HTR-8/SVneo (cell line): ENCODE results near the gene GRXCR2.
"Not testable (repeated sequence)": the region's sequence is repeated elsewhere in the genome, so short reads cannot be mapped to it uniquely, and the experiment has no call there.

ENCODE experiments used
- DNase-seq: peaks from one replicate; pipeline ENCODE4 v3.0.0; 2011; ENCODE audit warnings: low spot score, mixed read lengths; ENCODE audit not compliant: insufficient read length
- FAIRE-seq: peaks from 2 replicates; lab custom pipeline; 2011; peaks lifted over from hg19 to GRCh38; lab: Jason Lieb, UNC

GRXCR2 gene, protein sequence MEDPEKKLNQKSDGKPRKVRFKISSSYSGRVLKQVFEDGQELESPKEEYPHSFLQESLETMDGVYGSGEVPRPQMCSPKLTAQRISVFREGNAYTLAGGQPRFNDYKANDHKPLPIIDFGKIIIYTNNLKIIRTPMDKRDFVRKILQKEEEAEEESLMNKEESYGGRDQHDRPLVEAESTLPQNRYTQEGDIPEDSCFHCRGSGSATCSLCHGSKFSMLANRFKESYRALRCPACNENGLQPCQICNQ

DNA sequence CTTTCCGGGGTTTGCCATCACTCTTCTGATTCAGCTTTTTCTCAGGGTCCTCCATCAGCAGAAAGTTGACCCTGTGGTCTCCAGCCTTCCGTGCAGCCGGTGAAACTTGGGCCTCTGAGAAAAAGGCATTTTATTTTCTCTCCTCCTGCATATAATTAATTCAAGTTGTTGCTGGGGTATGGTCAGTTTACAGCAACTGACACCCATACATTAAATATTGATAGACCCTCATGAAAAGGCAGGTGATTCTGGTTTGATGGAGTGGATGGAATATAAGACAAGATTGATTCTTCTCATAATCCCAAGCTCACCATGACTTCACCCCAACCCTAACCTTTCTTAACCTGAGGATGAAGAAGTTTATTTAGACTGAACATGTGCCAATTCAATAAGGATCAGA lies at the start of gene GRXCR2:
TSS of gene GRXCR2 (minus strand) at position 101 of the 400 bp plus-strand sequence. CDS start at position 55, 46 bp downstream.
- no peak for FAIRE-seq

DNA sequence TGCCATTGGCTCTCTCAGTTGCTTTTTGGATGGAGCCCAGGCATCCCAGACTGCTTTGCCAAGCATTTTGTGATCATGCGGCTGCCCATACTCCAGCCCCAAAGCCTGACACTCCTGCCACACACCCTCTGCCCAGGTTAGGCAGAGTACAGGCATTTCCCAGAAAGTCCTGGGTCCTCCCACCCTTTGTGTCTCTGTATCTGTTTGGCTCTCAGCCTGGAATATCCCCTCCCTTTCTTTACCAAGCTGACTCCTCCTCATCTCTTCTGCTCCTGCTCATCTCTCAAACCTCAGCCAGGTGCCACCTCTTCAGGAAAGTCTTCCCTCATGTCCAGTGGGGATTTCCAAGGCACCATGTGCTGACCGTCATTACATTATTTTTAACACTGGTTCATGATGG lies 49.2 kb upstream of the GRXCR2 start:
- no peak for FAIRE-seq
- DNase-seq = no peak

More for the DNA sequence above, at the start of gene GRXCR2:
- no peak for DNase-seq

DNA sequence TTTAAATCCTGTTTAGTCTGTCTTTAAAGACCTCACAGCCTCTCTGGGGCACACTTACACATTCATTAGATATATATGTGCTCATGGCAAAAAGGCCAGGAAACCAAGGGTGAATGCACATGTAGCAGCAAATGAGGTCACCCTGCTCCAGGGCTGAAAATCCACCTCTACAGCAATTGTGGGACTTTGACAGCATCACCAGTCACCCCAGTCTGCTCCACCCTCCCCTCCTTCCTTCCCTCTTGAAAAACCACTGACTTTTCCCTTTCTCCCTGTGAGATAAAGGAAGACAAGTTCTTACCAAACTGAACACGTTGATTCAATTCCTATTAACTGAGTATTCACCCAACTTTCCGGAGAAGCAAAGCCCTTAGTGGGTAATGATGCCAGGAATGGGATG lies 48.4 kb upstream of the GRXCR2 start:
- DNase-seq = no peak
- no peak for FAIRE-seq

DNA sequence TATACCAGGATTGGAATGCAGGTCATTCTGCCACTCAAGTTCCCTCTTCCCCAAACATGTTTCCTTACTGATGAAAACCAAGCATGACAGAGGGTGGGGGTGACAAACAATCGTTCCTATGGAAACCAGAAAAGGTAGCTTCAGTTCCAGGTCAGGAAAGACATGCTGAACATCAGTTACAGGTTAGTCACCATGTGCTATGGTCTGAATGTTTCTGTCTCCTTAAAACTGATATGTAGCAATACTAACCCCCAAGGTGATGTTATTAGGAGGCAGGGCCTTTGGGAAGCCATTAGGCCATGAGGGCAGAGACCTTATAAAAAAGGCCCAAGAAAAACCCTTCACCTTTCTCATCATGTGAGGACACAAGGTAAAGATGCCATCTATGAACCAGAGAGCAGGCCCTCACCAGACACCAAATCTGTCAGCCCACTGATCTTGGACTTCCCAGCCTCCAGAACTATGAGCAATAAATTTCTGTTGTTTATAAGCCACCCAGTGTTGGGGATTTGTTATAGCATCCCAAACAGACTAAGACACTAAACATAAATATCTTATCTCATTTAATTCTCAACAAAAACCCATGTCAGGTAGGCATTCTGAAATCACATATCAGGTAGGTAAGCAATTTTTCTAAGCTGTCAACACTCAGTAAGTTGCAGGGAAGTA lies 47.9 kb upstream of the GRXCR2 start:
- DNase-seq = no peak
- FAIRE-seq = no peak

DNA sequence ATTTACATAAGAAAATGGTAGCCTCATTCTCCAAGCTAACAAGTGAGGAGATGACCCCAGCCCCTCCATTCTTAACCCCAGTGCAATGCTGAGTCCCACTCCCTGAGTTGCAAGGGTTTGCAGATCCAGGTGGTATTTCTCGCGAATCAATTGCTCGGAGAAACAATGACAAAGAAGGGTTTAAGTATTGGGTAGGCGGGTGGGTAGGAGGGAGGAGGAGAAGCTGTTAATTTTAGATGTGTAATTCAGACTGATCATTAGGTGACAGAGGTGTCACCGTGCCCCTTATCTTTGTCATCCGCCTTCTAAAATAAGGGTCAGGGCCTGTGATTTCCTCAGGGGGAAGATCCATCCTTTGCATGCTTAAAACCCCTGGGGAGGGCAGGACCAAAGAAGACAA lies 46.6 kb upstream of the GRXCR2 start:
- FAIRE-seq (no peak), DNase-seq (no peak)

DNA sequence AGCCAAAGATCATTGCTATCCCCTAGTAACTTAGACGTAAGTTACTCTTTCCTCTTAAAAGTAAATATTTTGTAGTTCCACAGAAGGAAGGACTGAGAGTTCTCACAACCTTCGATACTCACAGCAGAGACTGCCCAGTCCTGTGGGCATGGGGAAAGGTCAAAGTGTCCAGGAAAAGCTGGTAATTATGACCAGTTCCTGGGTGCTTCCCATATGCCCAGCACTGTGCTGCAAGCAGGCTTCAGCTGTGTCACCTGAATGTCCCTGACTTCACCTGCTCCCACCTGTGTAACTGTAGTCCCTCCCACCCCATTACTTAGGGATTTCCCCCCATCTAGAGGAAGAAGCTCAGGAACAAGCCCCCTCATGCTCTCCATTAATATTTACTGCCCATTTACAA lies 45.6 kb upstream of the GRXCR2 start:
- DNase-seq (no peak), FAIRE-seq (no peak)

DNA sequence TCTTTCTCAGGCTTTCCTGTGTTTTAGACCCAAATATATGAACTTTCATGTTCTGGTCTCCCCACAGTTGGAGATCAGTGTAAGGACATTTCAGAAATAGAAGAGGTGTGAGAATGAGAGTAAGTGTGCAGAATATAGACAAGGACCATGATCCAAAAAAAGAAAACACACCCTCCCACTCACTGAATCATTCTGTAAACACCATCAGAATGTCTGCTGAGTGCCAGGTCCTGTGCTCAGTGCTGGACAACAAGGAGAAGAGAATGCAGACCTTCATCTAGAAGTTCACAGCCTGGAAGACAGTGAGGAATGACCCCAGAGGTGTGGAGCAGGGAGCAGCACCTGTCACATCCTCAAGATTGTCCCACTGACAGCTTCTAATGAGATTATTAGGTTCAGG lies 44.5 kb upstream of the GRXCR2 start:
- FAIRE-seq = no peak
- DNase-seq = no peak

DNA sequence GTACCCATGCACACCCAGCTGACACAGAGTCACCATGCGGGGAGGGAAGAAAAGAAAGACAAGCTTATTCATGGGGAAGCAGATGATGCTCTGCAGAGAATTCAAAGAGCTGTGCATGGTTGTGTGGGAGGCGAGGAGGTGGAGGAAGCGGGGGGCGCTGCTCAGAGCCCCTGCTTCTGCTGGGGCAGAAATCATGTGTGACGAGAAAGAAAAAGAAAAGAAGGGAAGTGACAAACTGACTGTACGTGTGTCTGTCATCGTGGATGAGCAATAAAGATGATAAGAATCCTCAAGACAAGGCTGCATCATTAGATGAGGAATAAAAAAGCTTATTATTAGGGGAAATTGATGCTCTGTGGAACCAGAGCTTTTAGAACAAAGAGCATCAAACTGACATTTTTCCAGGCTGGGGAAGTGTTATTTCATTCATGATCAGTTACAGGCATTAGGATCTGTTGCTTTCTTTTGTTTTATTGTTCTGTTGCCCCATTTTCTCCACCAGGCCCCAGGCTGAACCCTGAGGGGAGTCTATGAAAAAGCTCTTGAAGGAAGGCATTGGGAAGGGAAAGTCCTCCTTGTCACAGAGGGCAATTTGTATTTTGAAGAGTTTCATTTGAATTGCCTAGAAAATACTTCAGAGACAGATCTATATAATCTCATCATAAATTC lies 43.3 kb upstream of the GRXCR2 start:
- no peak for FAIRE-seq
- no peak for DNase-seq

DNA sequence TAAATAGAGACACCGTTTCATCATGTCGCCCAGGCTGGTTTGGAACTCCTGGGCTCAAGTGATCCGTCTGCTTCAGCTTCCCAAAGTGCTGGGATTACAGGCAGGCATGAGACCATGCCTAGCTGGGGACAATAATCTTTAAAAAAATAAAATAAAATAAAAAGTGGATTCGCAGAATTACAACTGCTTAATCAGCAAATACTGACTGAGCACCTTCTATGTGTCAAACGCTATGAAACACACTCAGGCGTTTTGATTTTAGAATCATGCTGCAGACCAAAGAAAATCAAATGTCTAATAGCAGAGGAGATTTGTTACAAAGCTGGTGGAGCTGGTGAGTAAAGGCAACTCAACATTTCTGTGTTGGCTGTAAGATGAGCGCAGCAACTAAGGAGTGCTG lies 40.9 kb upstream of the GRXCR2 start:
- no peak for DNase-seq
- no peak for FAIRE-seq

DNA sequence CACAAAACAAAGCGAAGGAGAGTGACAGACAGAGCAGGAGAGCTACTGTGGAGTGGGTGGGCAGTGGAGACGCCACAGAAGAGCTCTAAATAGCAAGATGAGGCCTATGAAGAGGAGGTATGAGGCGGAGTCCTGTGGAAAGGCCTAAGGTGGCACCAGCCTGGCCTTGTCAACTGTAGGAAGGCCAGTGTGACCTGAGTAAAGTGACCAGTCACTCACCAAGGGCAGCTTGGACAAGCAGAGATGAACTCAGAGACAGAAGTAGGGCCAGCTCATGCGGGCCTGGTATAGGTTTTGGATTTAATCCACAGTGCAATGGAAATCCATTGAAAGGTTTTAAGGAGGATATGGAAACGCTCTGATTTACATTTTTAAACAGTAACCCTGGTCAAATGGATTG lies 39.8 kb upstream of the GRXCR2 start:
- DNase-seq (no peak), FAIRE-seq (no peak)

DNA sequence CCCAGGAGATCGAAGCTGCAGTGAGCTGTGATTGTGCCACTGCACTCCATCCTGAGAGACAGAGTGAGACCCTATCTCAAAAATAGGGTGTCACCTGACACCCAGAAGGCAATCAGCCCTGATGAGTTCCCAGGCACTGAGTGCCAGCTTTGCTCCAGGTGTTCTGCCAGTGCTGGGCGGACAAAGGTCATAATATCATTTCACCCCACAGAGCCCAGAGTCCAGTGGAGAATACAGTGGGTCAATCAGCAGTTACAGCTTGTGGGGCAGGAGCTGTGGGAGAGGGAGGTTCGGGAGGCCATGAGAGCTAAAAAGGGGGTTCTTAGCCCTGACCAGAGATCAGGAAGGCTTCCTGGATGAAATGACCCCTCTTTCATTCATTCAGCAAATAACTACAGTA lies 39.2 kb upstream of the GRXCR2 start:
- no peak for FAIRE-seq
- DNase-seq = no peak

DNA sequence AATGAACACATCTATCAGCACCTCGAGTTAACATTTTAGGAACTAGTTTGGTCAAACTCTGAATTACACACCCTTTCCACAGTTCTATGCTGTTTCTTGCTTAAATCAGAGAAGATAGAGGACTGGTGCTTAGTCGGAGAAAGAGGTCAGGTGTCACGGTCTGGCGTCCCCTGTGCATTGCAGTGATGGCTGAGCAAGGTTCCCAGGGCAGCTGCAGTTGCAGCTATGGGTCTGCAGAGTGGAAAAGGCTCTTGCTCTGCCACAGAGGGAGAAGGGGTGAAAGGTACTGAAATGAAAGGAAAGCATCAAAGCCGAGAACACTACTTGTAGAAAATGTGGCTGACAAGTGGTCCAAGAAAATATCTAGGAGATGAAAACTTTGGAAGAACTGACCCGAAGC lies 38.4 kb upstream of the GRXCR2 start:
- FAIRE-seq = no peak

DNA sequence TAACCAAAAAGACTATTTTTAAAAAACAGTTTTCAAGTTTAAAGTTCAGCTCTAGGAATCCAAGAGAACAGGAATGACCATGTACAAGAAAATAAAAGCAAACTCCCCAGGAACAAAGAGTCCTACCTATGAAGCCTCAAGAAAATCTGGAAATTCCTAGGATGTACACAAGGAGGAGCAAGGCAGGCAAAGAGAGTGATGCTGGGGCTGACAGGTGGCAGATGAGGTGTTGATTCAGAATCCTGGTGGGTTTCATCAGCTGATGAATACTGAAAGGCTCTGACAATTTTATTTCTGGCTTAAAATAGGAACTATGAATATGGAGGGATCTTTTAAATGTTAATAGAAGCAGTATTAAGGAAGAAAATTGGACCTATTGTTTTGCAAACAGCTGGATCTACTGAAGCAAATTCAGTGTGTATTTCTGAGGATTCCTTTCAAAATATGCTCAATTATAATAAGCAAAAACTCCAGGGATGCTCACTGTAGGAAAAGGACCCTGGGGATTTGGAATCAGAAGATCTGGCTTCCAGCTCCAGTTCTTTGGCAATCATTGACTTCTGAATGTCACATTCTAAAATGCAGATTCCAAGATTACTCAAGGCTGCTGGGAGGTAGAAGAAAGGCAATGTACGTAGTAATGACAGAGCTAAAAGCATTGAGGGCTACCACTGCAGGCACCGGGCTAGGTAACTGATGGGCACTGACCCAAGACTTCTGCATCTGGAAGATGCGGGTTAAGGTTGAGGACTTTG lies 35.6 kb upstream of the GRXCR2 start:
- DNase-seq (no peak), FAIRE-seq (no peak)

More for the DNA sequence above, 38.4 kb upstream of the GRXCR2 start:
- no peak for DNase-seq

DNA sequence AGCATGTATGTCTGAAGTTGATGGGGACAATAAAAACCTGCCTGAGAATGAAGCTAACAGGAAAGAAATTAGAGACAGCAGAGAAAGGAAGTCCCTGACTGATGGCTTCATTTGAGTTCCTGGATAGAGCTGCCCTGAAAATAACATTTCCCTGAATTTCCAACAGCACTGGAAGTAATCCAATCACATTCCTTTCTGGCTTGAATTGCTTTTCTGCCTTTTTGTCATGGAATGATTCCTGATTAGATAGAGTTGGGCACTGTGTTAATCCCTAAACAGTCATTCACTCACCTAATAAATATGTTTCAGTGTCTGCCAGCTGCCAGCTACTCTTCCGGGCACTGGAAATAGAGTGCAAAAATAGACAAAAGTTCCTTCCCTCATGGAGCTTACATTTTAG lies 33.6 kb upstream of the GRXCR2 start:
- DNase-seq (no peak), FAIRE-seq (no peak)

DNA sequence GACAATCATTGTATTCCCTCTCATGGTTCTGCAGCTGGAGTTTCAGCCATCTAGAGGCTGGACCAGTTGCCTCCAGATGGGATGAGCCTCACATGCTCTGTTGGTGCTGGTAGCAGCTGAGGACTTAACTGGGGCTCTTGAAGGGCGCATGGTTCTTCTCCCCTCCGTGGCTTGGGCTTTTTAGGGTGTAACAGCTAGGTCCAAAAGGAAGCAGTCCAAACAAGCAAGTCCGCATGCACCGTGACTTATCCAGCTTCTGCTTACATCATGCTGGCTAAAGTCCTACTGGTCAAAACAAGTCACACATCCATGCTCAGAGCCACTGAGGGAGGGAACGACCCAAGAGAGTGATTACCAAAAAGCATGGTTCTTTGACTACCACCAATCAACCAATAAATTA lies 31.9 kb upstream of the GRXCR2 start:
- FAIRE-seq = no peak
- DNase-seq = no peak

DNA sequence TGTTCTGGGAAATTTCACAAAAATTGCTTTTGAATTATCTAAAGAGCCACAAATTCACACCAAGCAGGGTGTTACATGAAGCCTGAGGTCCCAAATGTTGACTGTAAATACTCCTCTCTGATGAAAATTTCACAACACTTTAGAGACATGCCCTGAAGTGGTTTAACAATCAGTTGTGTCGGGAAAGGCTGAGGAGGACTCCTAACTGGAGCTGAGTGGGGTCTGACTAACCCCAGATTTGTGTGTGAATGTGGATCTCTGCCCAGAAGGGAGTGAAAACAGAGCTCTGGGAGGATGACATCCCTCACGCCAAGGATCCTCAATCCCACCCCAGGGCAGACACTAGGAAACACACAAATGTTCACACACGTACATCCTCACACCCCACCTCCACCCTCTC lies 31.1 kb upstream of the GRXCR2 start:
- no peak for DNase-seq
- no peak for FAIRE-seq

DNA sequence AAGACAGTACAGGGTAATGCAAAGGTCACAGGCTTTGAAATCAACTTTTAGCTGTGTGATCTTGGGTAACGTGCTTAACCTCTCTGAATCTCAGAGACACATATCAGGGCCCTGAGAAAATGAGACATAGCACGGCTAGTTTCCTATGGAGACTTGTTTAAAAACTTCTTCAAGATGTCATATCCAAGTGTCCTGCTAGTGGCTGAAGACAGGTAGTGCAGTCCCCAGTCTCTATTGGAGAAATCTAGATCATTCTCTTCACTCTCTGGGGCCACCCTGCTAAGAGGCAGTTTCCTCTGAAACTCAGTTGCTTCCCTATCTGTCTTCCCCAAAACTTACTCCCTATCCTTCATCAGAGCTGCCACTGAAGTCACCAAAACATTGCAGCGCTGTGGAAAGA lies 30.3 kb upstream of the GRXCR2 start:
- DNase-seq = no peak
- FAIRE-seq = no peak

DNA sequence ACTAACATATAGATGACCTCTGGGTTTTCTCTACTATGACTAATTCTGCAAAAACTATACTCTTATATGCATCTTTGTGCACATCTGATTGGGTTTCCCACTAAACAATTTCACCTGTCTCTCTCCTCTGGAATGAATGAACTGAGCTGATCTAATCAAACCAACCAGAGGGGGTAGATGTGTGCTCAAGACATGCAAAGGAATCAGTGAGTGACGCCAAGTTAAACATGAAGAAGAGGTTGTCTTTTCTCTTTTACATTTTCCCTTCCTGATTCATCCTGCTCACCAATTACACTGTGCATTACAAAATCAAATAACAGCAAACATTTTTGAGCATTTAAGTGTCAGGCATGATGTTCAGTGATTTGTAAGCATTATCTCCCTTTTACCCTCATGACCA lies 29.6 kb upstream of the GRXCR2 start:
- DNase-seq = no peak
- no peak for FAIRE-seq

DNA sequence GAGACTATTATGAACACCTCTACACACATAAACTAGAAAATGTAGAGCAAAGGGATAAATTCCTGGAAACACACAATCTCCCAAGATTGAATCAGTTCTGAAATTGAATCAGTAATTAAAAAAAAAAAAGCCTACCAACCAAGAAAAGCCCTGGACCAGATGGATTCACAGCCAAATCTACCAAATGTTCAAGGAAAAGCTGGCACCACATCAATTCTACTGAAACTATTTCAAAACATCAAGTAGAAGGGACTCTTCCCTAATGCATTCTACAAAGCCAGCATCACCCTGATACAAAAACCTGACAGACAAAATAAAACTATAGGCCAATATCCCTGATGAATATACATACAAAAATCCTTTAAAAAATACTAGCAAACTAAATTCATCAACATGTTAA lies 25.4 kb upstream of the GRXCR2 start:
- DNase-seq = no peak
- no peak for FAIRE-seq

DNA sequence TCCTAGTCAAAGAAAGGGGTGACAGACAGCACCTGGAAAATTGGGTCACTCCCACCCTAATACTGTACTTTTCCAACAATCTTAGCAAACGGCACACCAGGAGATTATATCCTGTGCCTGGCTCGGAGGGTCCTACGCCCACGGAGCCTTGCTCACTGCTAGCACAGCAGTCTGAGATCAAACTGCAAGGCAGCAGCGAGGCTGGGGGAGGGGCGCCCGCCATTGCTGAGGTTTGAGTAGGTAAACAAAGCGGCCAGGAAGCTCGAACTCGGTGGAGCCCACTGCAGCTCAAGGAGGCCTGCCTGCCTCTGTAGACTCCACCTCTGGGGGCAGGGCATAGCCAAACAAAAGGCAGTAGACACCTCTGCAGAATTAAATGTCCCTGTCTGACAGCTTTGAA lies 18.6 kb upstream of the GRXCR2 start:
- not testable (repeated sequence) for DNase-seq, FAIRE-seq

DNA sequence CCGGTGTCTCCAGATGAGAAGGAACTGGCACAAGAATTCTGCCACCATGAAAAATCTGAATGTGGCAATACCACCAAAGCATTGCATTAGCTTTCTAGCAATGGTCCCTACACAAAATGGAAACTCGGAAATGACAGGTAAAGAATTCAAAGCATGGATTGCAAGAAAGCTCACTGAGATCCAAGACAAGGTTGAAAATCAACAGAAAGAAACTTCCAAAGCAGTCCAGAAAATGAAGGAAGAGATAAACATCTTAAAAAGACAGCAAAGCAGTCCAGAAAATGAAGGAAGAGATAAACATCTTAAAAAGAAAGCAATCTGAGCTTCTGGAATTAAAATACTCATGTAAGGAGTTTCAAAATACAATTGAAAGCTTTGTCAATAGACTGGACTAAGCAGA lies 16.8 kb upstream of the GRXCR2 start:
- DNase-seq (no peak), FAIRE-seq (no peak)
